WTC11 (cell line): Measurements from ENCODE around the gene MADCAM1. TPM values are rescaled to one million over a fixed set of nuclear protein-coding genes. Genes with fewer than 3 reads are reported as not detected.
A peak's percentile ranks its signal among the peaks of the same experiment; 100 is the strongest.

Experiments used
- AR ChIP-seq: fragments of 250-450 bp; sonication (Bioruptor Pico); IDR thresholded peaks from 2 replicates; pipeline ENCODE4 v1.9.0; 2021; ENCODE audit warnings: mild to moderate bottlenecking
- ATF2 ChIP-seq: sonication (generic); formaldehyde crosslinking; IDR thresholded peaks from 2 replicates; pipeline ENCODE4 v1.8.1; 2022; ENCODE audit warnings: low read depth, missing genetic modification reagents, borderline replicate concordance
- CBFB ChIP-seq: sonication (generic); formaldehyde crosslinking; IDR thresholded peaks from 2 replicates; pipeline ENCODE4 v1.8.1; 2022; ENCODE audit warnings: mild to moderate bottlenecking, low read depth, missing genetic modification reagents
- CREB1 ChIP-seq: sonication (generic); formaldehyde crosslinking; IDR thresholded peaks from 2 replicates; pipeline ENCODE4 v1.8.0; 2023; ENCODE audit warnings: mild to moderate bottlenecking, missing genetic modification reagents
- CTCF ChIP-seq: fragments of 200-600 bp; IDR thresholded peaks from 2 replicates; pipeline ENCODE4 v1.8.0; 2022; ENCODE audit warnings: antibody characterized with exemption
- E2F1 ChIP-seq: sonication (generic); formaldehyde crosslinking; IDR thresholded peaks from 2 replicates; pipeline ENCODE4 v1.8.0; 2022; ENCODE audit warnings: mild to moderate bottlenecking, missing genetic modification reagents
- ELF4 ChIP-seq: sonication (generic); formaldehyde crosslinking; IDR thresholded peaks from 2 replicates; pipeline ENCODE4 v1.8.1; 2022; ENCODE audit warnings: low read depth, mild to moderate bottlenecking, moderate library complexity, missing genetic modification reagents
- ESRRA ChIP-seq: sonication (generic); formaldehyde crosslinking; IDR thresholded peaks from 2 replicates; pipeline ENCODE4 v1.8.1; 2022; ENCODE audit warnings: mild to moderate bottlenecking, missing genetic modification reagents, borderline replicate concordance
- FOXP1 ChIP-seq: sonication (generic); formaldehyde crosslinking; IDR thresholded peaks from 2 replicates; pipeline ENCODE4 v1.8.0; 2022; ENCODE audit warnings: missing genetic modification reagents, mild to moderate bottlenecking, moderate library complexity, borderline replicate concordance
- HMGXB4 ChIP-seq: sonication (generic); formaldehyde crosslinking; IDR thresholded peaks from 2 replicates; pipeline ENCODE4 v1.8.1; 2023; ENCODE audit warnings: mild to moderate bottlenecking, moderate library complexity, missing genetic modification reagents
- JAZF1 ChIP-seq: fragments of 250-450 bp; sonication (Bioruptor Pico); IDR thresholded peaks from 2 replicates; pipeline ENCODE4 v1.9.0; 2021; ENCODE audit warnings: moderate library complexity, mild to moderate bottlenecking, inconsistent platforms
- JUN ChIP-seq: sonication (generic); formaldehyde crosslinking; IDR thresholded peaks from 2 replicates; pipeline ENCODE4 v1.8.0; 2023; ENCODE audit warnings: mild to moderate bottlenecking, missing genetic modification reagents
- KAT7 ChIP-seq: sonication (generic); formaldehyde crosslinking; IDR thresholded peaks from 2 replicates; pipeline ENCODE4 v1.8.1; 2023; ENCODE audit warnings: missing genetic modification reagents, mild to moderate bottlenecking, borderline replicate concordance
- MAX ChIP-seq: sonication (generic); formaldehyde crosslinking; IDR thresholded peaks from 2 replicates; pipeline ENCODE4 v1.8.0; 2022; ENCODE audit warnings: mild to moderate bottlenecking, missing genetic modification reagents
- NFATC4 ChIP-seq: fragments of 250-450 bp; sonication (Bioruptor Pico); IDR thresholded peaks from 2 replicates; pipeline ENCODE4 v1.9.0; 2021; ENCODE audit warnings: mild to moderate bottlenecking
- NFE2L1 ChIP-seq: sonication (generic); formaldehyde crosslinking; IDR thresholded peaks from 2 replicates; pipeline ENCODE4 v1.8.1; 2023; ENCODE audit warnings: missing genetic modification reagents
- PRDM15 ChIP-seq: sonication (generic); formaldehyde crosslinking; IDR thresholded peaks from 2 replicates; pipeline ENCODE4 v1.8.0; 2022; ENCODE audit warnings: missing genetic modification reagents
- PREB ChIP-seq: sonication (generic); formaldehyde crosslinking; IDR thresholded peaks from 2 replicates; pipeline ENCODE4 v1.8.1; 2022; ENCODE audit warnings: mild to moderate bottlenecking, missing genetic modification reagents, moderate library complexity, borderline replicate concordance
- PRRX2 ChIP-seq: fragments of 250-450 bp; sonication (Bioruptor Pico); IDR thresholded peaks from 2 replicates; pipeline ENCODE4 v1.8.0; 2021; ENCODE audit warnings: mild to moderate bottlenecking
- RORB ChIP-seq: fragments of 250-450 bp; sonication (Bioruptor Pico); IDR thresholded peaks from 2 replicates; pipeline ENCODE4 v1.9.0; 2021; ENCODE audit warnings: mild to moderate bottlenecking
- SMAD4 ChIP-seq: sonication (generic); formaldehyde crosslinking; IDR thresholded peaks from 2 replicates; pipeline ENCODE4 v1.8.0; 2022; ENCODE audit warnings: mild to moderate bottlenecking, missing genetic modification reagents
- TEAD1 ChIP-seq: sonication (generic); formaldehyde crosslinking; IDR thresholded peaks from 2 replicates; pipeline ENCODE4 v1.8.0; 2022; ENCODE audit warnings: mild to moderate bottlenecking, missing genetic modification reagents
- TEAD4 ChIP-seq: sonication (generic); formaldehyde crosslinking; IDR thresholded peaks from 2 replicates; pipeline ENCODE4 v1.8.0; 2022; ENCODE audit warnings: mild to moderate bottlenecking, missing genetic modification reagents
- TP53 ChIP-seq: sonication (generic); formaldehyde crosslinking; IDR thresholded peaks from 2 replicates; pipeline ENCODE4 v1.8.1; 2023; ENCODE audit warnings: mild to moderate bottlenecking, missing genetic modification reagents
- ZNF396 ChIP-seq: fragments of 250-450 bp; sonication (Bioruptor Pico); IDR thresholded peaks from 2 replicates; pipeline ENCODE4 v1.8.0; 2021; ENCODE audit warnings: mild to moderate bottlenecking, moderate library complexity, borderline replicate concordance
- ZNF423 ChIP-seq: fragments of 250-450 bp; sonication (Bioruptor Pico); IDR thresholded peaks from 2 replicates; pipeline ENCODE4 v2.1.2; 2022; ENCODE audit warnings: mild to moderate bottlenecking, moderate library complexity
- total RNA-seq: library from RNA; stranded (reverse); gene quantifications from 3 replicates; pipeline ENCODE4 v1.2.3, GENCODE V29; 2021

MADCAM1 gene
- total RNA-seq, 1 experiment from 2014 or later, result 4.7 TPM

- TF ChIP-seq SMAD4 (CRISPR knock-in tag) (no peak), ESRRA (CRISPR knock-in tag) (peak; percentile 89; the same call in 1 of the 2 replicates), E2F1 (no peak), NFE2L1 (CRISPR knock-in tag) (no peak), PRDM15 (CRISPR knock-in tag) (peak; percentile 96), AR (CRISPR knock-in tag) (0 out of 2 replicates have a peak, but pooled peaks have one; percentile 50), TP53 (no peak), FOXP1 (no peak), JUN (CRISPR knock-in tag) (no peak), PREB (CRISPR knock-in tag) (no peak), MAX (CRISPR knock-in tag) (peak; percentile 13; the same call in 1 of the 2 replicates), CREB1 (CRISPR knock-in tag) (no peak), ELF4 (no peak), ZNF396 (no peak), ATF2 (CRISPR knock-in tag) (no peak), ZNF423 (CRISPR knock-in tag) (no peak), TEAD4 (CRISPR knock-in tag) (no peak), NFATC4 (no peak), CBFB (CRISPR knock-in tag) (no peak), HMGXB4 (CRISPR knock-in tag) (0 out of 2 replicates have a peak, but pooled peaks have one; percentile 40), CTCF (peak; percentile 98), KAT7 (CRISPR knock-in tag) (no peak), JAZF1 (CRISPR knock-in tag) (no peak), TEAD1 (CRISPR knock-in tag) (no peak), PRRX2 (CRISPR knock-in tag) (no peak), RORB (no peak)
These were observed 729 bp upstream of the MADCAM1 start (continued) for GRCh38 chr19:495402-496111.
